ENCODE data around the gene R3HDM1.
"Not testable (repeated sequence)": the region's sequence is repeated elsewhere in the genome, so short reads cannot be mapped to it uniquely, and the experiment has no call there.

Gene R3HDM1

DNA sequence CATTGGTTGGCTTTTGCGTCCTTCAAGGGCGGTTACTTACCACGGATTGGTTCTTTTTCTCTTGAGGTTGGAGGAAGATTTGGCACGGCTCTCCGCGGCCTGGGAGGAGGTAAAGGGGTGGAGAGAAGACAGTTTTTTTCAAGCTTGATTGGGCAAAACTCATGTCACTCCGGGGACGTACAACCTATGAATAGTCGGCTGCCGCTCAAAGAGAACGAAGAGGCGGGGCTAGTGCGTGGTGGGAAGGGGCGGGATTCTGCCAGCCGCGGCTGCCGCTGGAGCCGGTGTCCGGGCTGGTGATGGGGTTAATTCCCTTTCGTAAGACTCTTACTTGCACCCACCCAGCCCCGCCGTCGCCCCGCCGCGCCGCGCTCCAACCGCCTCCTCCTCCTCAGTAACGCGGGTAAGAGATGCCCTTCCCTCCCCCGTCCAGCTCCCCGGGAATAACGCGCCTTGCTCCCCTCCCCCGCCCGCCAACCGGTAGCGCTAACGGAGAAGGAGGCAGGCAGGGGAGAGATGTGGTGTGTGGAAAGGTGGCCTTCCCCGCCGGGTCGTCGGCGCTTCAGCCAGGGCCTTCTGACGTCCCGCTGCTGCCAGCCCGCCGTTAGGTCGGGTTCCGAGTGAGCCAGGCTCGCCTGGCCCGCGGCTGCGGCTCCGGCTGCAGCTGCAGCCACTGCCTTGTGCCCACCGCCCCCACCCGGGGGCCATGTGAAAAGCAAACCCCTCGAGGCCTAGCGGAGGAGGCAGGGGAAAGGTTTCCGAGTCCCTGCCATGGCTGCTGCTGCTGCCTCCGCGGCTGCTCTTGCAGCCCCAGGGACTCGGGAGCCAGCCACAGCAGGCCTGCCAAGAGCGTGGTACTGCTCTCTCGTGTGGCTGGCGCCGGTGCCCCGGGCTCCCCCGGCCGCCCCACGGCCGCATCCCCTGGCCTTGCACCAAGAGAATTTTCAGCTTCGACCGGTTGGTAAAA, at the start of gene R3HDM1:
Gene R3HDM1, plus strand, starts transcription at position 254 of the 967 bp plus-strand sequence. CDS start 73,362 bp downstream, outside the sequence.
- DNase-seq: peak; percentile 99

DNA sequence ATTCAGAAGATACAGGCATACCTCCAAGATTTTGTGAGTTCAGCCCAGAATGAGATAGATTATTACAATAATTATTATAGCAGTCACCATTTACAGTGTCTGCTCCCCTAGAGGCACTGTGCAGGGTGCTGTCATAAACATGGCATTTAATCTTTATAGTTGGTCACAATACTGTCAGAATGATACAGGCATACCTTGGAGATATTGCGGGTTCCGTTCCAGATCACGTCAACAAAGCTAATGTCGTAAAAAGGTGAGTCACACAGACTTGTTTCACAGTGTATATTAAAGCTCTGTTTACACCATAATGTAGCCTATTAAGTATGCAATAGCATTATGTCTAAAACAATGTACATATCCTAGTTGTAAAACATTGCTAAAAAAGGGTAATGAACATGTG, 45.8 kb upstream of the R3HDM1 start:
- no peak for DNase-seq

DNA sequence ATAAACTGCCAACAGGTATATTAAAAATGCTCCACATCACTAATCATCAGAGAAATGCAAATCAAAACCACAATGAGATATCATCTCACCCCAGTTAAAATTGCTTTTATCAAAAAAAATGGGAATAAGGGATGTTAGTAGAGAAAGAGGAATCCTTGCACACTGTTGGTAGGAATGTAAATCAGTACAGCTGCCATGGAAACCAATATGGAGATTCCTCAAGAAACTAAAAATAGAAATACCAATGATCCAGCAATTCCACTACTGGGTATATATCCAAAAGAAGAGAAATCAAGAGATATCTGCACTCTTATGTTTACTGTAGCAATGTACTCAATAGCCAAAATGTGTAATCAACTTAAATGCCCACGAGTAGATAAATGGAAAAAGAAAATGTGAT, 40.9 kb upstream of the R3HDM1 start:
- no peak for DNase-seq

DNA sequence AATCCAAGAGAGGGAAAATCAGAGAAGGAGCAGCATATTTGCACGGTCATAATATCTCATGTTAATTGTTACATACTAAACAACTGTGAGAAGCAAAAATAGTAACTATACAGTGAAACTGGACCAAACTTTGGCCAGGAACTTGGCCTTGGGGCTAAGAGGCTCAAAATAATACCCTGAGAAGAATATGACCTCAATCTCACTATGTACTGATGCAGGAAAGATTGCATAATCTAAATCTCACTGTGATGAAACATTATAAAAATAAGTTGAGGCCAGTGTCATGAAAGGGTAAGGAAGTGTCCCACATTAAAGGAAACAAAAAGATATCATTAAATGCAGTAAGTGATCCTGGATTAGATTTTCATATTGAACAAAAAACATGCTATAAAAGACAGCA, 36.8 kb upstream of the R3HDM1 start:
- no peak for DNase-seq

DNA sequence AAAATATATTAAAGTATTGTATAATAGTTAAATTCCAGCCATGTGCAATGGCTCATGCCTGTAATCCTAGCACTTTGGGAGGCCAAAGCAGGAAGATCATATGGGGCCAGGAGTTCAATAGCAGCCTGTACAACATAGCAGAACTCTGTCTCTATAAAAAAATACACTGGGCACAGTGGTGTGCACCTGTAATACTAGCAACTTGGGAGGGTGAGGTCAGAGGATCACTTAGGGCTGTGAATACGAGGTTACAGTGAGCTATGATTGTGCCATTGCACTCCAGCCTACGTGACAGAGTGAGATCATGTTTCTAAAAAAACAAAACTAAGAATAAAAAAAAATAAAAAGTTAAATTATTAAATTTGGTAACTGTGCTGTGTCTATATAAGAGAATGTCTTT, 36.4 kb upstream of the R3HDM1 start:
- no peak for DNase-seq

DNA sequence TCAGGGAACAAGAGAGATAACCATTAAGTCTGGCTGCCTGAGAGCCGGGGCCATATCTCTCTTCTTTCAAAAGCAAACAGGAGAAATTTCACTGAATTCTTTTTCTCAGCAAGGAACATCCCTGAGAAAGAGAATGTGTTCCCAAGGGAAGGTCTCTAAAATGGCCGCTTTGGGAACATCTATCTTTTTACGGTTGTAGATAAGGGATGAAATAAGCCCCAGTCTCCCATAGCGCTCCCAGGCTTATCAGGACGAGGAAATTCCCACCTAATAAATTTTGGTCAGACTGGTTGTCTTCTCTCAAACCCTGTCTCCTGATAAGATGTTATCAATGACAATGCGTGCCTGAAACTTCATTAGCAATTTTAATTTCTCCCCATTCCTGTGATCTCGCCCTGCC, 32.7 kb upstream of the R3HDM1 start:
- DNase-seq: not testable (repeated sequence)

DNA sequence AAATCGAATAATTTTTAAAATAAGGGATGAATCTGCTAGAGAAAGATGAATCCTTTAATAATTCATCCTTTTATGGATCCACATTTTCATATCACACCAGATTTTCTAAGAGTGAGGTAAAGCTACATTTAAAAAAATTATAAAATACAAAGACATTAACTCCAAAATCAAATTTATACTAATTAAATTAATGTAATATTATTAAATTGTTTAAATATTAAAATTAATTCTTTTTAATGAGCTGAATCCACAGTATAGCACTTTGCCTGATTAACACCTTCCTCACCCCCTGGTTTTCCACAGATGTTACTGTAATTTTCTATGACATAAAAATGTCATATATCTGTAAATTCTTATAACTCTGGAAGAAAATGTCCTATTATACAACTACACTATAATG, 26.5 kb upstream of the R3HDM1 start:
- DNase-seq: no peak

DNA sequence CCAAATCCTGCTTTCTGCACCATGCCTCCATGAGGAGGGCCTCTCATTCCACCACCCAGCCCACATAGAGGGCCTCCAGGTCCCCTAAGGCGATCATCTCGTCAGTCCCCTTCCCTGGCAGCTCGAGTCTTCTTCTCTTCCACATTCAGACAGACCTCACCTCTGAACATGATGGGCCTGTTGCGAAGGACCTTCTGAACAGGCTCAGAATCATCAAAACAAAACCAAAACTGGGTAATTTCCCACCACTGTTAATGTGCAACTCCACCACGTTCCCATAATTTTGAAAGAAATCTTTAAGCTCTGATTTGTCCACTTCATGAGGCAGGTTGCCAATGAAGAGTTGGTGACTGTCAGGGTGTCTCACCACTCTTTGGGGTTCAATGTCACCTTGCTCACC, 20.7 kb upstream of the R3HDM1 start:
- no peak for DNase-seq

DNA sequence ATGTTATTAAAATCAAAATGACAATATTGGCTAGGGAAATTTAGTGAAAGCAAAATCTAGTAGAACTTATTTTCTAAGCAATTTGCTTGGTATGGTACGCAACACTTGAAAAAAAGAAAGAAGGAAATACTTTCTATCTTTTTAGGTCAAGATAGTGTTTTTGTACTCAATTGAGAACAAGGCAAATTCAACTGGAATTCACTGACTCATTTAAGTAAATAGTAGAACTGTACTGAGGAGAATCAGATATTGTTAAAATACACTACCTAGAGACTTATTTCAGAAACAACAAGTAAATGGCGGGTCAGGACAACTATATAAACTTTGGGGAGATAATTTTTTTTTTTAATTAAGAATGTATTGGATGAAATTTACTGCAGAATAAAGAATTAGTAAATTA, 19.2 kb upstream of the R3HDM1 start:
- DNase-seq: no peak

DNA sequence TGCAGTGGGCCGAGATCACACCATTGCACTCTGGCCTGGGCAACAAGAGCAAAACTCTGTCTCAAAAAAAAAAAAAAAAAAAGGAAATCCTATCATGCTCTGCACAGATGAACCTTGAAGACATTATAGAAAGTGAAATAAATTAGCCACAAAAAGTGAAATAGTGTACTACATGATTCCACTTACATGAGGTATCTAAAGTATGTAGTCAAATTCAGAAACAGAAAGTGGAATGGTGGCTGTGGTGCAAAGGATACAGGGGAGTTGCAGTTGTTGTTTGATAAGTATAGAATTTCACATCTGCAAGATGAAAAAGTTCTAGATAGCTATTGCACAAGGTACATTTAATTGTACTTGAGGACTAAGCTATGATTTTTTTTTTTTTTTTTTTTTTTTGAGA, 5.5 kb upstream of the R3HDM1 start:
- no peak for DNase-seq

DNA sequence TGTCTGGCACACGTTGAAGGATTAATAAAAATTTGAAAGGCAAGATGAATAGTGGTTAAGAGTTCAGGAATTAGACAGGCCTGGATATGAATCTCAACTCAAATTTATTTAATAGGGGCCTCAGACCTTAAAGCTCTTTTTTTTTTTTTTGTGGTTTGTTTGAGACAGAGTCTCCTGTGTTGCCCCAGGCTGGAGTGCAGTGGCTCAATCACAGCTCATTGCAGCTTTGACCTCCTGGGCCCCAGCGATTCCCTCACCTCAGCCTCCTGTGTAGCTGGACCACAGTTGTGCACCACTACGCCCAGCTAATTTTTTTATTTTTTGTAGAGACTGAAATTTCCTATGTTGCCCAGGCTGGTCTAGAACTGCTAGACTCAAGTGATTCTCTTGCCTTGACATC, 3.3 kb upstream of the R3HDM1 start:
- DNase-seq: no peak

DNA sequence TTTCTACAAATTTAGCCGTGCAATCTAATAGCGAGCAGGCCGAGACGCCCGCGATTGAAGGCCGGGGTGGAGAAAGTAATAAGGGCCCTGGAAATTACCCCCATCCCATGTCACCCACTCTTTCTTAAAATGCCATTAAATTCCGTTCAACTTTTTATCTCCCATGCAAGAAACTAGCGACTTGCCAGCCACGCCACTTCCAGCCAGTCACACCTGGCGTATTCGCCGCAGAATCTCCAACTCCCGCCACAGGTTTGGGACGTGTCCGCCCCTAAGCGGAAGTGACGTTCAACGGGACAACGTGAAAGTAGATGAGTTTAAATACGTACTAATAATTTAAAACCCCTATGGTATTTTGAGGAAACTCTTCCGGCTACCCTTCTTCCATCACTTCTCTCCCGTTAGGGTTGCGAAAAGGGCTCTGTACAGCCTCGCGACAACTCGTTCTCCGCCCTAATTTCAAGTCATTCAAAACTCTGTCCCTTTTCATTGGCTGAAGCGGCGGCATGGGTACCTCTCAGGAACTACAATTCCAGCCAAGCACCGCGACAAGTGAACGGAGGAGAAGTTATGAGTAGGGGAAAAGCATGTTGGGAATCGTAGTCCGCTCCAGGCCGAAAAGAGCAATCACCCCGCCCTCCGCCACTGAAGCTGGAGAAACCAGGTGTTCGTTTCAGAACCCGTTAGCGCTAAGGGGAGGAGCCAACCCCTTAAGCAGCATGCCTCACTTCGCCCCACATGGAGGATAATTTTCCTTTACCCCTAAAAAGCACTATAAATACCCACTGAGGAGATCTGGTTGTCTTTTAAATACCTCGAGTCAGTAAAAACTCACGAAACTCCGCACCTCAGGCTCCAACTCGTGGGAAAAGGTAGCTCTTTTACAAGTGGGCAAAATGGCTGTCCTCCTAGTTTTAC, 712 bp upstream of the R3HDM1 start, which contains the start of gene ZRANB3:
Gene ZRANB3, minus strand, starts transcription at position 906 of the 918 bp plus-strand sequence.
- peak; percentile 97 for DNase-seq

DNA sequence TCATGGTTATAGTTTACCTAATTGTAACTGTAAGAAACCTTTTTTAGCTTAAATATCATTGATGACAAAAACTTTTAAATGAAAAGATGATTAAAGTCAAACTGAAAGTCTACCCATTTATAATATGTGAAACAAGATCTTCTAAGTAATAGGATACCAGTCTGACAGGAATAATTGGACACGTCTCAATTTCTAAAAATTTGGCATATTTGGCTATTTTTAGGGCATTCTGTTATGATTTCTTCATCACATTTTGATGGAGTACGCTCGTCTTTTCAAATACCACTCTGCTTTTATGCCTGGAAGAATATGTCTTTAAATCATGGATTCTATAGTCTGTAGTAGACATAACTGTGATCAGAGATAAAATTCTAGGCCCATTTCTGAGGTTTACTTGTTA, 1.3 kb downstream of the R3HDM1 start:
- no peak for DNase-seq

DNA sequence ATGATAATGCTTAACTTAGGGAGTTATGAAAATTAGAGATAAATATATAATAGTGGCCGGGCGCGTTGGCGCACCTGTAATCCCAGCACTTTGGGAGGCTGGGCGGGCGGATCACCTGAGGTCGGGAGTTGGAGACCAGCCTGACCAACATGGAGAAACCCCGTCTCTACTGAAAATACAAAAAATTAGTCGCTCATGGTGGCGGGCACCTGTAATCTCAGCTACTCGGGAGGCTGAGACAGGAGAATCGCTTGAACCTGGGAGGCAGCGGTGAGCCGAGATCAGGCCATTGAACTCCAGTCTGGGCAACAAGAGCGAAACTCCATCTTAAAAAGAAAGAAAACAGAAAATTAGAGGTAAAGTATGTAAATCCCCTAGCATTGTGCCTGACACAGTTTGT, 2.3 kb downstream of the R3HDM1 start:
- not testable (repeated sequence) for DNase-seq

DNA sequence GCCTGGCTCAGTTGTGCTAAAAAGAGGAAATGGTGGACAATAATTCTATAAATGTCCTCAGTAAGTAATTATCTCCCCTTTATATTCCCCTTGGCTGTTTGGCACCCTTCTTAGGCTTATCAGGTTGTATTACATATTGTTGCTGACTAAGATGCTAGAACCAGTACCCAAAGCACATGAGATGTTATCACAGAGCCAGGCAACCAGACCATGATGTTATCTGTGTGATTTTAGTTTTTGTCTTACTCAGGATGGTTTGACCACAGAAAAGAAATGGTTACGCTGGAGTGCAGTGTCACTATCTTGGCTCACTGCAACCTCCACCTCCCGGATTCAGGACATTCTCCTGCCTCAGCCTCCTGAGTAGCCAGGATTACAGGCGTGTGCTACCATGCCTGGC, 15.2 kb downstream of the R3HDM1 start:
- no peak for DNase-seq

DNA sequence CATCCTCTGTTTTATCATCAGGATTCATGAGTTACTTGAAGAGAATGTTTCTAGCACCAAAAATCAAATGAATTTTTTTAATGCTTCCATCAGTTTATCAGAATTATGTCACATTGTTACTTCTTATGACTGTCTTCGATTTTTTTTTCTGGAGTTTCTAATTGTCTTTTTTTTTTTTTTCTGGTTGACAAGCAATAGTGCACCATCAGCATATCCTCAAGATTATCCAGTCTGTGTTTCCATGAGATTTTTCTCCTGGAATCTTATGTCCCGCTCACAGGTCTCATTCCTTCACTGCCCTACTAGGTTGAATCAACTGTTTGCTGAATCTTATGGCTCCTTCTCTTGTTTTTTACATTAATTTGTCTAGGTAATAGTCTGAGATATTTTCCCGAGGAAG, 16.0 kb downstream of the R3HDM1 start:
- DNase-seq: no peak

DNA sequence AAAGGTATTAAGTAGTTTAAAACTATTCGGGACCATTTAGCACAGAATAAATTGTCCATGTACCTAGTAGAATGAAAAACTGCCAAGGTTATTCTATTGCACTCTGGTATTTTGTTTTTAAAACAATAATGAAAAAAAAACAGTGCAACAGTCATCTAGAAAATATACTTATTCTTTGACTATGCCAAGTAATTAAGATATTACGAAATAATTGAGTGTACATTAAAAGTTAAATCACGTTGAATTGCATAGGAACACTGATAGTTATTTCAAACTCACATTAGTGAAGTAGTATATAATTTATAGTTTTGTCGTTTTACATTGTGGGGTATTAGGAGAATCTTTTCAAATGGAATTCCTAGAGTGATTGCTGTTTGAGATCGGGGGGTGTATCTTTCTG, 20.1 kb downstream of the R3HDM1 start:
- DNase-seq: no peak

DNA sequence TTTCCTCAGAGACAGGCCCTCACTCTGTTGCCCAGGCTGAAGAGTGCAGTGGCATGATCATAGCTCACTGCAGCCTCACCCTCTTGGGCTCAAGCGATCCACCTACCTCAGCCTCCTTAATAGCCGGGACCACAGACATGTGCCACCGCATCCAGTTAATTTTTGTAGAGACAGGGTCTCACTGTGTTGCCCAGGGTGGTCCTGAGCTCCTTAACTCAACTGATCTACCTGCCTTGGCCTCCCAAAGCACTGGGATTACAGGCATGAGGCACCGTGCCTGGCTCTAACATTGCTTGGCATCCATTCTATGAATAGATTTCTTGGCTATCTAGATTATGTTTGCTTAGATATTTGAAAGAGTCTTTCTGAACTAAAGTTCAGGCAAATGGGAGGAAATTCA, 21.6 kb downstream of the R3HDM1 start:
- DNase-seq: no peak

DNA sequence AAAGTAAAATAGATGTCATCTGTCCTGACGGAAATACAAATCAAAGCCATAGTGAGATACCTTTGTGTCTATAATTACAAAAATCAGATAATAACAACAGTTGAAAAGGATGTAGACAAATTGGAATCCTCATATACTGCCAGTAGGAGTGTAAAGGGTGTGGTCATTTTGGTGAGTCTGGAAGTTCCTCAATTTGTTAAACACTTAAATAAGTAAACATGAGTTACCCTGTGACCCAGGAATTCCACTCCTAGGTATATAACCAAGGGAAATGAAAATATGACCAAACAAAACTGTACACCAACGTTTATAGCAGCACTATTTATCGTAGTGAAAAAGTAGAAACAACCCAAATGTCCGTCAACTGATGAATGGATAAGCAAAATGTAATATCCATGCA, 24.0 kb downstream of the R3HDM1 start:
- no peak for DNase-seq

DNA sequence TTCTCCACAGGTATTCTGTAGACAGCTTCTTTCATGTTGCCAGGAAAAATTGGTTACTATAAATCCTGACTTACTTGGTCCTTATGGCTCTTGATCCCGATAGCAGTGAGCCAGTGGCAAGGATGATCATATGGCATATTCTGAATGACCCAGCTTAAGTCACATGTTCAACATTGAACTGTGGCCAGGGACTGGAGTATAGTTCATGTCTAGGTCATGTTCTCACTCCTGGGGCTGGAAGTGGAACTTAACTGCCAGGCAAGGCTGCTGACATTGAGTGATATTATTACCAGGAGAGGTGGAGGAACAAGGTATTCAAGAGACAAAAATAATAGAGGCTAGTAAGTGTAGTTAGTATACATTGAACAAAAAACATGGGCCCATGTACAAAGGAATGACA, 26.2 kb downstream of the R3HDM1 start:
- no peak for DNase-seq

DNA sequence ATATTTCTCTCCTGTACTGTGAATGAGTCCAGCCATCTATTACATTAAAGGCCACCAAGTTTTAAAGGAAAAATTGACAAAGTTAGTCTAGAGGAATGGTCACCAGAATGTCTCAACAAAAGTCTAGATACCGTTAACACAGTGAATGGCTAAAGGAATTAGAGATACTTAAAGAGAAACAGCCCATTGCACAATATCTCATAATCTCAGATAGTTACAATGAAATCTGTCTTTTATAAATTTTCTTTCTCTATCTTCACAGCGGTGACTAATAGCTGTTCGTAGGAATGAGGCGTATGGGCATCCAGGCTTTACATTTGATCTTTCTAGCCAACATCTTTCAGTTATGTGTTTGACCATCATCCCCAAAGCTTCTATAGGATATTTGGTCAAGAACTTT, 30.6 kb downstream of the R3HDM1 start:
- no peak for DNase-seq

DNA sequence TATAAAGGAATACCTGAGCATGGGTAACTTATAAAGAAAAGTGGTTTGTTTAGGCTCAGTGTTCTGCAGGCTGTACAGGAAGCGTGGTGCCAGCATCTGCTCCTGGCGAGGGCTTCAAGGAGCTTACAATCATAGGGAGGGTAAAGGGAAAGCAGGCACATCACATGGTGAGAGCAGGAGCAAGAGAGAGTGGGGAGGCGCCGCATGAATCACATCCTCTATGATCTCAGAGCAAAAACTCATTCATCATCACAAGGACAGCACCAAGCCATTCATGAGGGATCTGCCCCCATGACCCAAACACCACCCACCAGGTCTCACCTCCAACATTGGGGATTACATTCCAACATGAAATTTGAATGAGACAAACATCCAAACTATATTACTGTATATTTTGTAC, 32.5 kb downstream of the R3HDM1 start:
- no peak for DNase-seq

DNA sequence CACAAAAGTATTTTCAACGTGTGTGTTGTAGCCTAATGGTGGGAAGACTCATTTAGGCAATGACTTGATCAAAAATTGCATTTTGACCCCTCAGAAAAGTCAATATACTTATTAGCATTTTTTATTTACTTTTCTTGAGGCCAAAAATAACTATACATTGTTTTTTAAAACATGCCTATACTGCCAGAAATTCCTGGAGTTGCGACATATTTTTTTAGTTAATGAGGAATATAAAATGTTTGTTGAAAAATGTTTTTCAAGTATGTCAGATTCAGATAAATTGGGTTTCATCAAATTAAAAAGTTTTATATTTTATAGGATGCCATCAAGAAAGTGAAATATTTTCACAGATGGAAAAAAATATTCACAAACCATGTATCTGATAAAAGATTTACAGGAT, 39.6 kb downstream of the R3HDM1 start:
- DNase-seq: no peak

DNA sequence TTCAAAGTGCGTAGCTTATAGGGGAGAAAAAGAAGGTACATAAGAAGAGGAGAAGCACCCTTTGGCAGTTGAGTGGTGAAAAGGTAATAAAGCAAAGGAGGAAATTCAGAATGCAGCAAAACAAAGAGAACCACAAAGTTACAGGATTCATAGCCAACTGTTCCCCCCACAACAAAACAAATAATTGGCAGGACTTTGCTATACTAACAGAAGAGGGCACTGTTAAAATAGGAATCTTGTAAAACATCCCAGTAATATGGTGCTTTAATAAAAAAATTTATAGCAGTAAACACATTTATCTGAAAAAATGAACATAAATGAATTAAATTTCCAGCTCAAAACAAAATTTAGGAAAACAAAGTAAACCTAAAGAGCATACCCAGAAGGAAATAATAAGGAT, 42.3 kb downstream of the R3HDM1 start:
- DNase-seq: no peak
